Stimulated activated CD4-positive, alpha-beta T cell treated with anti-CD3 and anti-CD28 coated beads, Interleukin-4, amount 100 ng/mL, for 48 hours (primary cell): ENCODE measurements around the gene HDAC4.

Experiments used
- DNase-seq, 2 donors: peaks; one replicate each; pipeline ENCODE4 v3.0.0-alpha.2; 2020; ENCODE audit warnings: low read depth in 2 of 2

The HDAC4 gene

DNA sequence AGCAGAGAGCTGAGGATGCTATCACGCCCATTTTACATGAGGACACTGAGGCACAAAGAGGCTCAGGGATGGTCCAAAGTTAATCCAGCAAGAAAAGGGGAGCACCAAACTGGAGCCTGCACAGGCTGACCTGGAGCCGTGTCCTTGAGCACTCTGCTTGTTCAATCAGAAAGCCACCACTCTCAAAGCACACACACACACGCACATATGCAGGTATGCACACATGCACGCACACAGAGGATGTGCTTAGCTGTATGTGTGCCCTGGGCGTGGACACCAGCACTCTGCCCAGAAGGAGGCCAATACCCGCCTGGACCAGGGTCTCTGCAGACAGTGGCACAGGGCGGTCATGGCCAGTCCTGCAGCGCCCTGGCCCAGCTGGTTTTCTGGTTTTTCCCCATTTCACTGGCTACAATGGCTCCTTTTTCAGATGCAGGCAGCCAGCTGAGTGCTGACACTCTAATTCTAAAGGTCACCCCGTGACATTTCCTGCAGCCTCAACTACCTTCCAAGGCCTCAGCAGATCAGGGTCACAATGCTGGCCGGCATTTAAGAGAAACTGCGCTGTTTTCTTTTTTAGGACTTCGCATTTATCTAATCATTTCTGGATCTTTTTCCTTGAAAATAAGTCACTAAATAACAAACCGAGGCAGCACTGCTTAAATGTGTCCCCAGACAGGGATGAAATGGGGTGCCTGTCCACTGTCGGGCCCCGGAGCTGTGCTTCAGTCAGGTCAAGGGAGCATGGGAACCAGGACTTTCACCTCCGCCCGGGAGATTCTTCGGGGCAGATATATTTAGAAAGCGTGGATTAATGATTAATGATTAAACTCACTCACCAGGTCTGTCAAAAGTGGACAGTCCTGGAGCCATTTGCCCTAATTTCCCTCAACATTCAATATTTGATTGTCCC lies 104.5 kb downstream of the HDAC4 start:
- DNase-seq, result no peak

DNA sequence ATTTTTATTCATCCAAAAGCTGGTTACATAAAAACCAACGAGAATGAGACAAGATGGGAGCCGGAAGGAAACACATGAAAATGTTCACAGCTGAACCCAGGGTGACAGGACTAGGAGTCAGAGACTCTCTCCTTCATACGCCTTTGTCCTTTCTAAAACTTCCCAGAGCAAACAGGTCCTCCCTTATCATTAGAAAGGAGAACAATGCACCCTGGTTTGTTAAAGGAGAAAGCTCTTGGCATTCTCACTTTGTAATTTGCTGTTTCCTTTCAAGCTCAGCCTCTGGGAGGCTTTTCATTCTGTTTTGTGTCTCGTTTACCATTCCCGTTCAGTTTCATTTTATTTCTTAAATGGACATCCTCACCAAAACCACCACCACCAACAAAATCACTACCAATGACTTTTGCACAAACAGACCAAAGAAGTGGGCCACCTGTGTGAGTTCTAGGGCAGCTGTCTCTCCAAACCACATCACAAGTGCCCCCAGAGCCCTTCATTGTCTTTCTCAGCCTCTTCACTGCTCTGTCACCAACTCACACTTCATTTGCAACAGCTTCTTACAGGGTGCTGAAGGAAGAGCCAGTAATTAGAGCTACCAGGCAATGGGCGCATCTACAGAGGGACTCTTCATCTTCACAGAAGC lies 105.3 kb downstream of the HDAC4 start:
- DNase-seq, result no peak

DNA sequence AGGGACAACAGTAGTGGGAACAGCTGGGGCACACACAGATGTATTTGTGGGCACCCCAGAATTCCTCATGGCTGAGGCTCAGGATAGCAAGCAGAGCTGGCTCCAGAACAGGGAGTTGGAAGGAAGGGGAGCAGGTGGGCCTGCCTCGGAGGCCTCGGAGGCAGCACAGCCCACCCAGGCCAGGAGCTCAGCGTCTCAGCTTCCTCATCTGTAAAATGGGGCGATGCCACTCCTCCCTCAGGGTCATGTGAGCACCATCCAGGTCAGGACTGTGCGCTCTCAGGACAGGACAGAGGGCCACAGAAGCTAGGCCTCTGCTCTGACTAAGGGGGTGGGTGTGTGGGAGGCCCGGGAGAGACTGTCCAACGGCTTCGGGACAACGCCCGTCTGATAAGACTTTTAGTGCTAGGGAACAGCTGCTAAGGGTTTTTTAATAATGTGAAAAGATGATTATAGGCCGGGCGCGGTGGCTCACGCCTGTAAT lies 106.2 kb downstream of the HDAC4 start:
- DNase-seq, result no peak

DNA sequence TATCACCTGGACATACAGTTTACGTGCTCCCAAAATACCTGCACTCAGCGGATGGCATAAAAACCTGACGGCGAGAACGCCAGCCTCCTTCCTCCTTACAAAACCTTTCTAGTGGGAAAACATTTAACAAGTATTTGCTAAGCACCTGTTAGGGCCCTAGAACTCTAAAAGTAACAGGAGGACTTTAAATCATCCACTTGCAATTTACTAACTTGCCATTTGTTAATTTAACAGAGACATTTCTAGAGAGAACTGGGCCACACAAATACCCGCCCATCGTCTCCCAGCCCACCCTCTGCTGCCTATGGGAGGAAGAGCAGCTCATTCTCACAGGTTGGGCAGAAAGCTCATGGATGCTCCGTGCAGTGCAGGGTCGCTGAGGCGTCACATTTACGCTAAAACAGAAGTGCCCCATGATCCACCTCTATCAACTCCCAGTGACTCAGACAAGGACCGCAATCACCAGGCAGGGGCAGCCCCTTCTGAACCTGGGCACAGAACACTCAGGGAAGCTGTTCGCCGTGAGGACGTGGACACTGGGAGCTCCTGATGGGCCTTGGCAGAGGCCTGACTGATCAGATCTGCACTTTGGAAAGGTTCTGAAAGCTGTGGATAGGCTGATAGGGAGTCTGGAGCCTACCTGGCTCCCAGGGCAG lies 106.9 kb downstream of the HDAC4 start:
- DNase-seq, result peak; percentile 51 to 66

DNA sequence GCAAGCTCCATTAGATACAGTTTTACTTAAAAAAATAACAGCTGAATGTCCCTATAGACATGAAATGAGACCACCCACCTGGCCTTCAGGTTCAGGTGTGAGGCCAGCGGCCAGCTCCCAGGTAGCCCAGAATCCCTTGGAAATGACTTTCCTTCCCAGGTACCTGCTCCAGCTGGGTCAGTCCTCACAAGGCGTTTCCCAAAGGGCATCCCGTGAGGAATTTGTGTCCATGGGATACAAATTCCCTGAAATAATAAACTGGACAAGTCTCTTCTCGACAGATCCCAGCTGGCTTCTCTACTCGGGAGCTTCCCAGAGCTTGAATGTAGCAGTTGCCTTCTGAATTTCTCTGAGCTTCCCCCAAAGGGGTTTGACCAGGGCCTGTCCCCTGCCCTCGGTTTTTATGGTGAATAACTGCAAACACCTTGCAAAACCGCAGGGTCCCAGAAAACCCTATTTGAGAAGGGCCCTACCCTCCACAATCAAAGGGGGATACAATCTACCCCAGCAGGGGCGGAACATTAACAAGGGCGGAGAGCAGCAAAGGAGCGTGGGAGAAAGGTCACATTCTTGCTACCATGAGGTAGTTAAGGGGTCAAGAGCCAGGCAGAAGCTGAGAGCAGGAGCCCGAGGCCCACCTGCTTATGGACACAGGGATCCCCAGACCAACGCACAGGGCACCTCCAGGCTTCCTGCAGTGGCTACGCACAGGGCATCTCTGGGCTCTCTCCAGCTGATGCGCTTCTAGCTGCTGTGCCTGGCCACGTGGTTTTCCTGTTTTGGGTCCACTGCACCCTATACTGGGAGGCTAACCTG lies 107.7 kb downstream of the HDAC4 start:
- no peak for DNase-seq

DNA sequence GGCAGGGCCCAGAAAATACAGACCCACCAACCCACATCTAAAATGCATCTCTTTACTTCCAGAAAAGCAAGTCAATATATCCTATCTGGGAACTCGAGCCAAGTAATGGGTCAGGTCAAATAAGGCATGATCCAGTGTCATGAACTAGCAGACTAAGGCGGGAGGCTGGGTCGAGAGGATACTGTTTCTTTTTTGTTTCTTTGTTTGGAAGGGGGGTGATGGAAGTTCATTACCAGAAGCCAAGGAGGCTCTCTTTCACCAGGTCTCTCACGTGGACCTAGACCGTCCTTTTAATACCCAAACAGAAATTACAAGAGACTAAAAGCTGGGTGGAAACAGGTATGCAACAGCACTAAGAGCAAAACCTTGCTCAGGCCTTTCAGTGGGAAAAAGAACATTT lies 108.3 kb downstream of the HDAC4 start:
- DNase-seq, result no peak

DNA sequence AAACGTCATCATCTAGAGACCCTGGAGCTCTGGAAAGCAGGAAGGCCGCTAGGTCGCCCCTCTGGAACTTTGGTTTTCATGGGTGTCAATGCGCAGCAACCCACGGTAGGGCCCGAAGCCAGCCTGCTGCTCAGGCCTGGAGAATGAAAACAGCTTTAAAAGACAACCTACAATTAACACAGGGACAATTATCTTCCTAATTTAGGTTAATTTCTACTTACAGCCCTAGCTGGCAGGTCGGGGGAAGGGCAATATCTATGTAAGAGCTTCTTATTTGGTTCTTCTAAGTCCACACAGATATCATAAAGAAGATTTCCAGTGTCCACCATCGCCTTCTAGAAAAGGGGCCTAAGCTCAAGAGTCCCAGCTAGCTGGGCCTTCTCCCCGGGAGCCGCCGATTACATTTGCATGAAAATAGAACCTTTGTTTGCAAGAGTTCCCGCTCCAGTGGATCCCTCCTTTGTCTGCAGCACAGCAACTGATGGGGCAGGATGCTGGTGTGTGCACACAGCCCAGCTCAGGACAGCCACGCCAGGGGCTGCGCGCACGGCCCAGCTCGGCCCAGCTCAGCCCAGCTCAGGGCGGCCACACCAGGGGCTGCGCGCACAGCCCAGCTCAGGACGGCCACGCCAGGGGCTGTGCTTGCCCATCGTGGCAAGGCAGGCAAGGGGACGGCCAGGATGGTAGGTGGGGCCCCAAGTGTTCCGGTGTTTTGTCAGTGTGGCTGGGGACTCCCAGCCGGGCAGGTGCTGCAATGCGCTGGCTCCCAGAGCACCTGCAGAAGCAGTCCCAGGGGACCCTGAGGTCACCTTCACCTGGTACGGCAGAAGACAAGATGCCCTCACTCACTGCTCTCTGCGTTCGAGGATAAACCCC lies 109.1 kb downstream of the HDAC4 start:
- DNase-seq, result no peak

DNA sequence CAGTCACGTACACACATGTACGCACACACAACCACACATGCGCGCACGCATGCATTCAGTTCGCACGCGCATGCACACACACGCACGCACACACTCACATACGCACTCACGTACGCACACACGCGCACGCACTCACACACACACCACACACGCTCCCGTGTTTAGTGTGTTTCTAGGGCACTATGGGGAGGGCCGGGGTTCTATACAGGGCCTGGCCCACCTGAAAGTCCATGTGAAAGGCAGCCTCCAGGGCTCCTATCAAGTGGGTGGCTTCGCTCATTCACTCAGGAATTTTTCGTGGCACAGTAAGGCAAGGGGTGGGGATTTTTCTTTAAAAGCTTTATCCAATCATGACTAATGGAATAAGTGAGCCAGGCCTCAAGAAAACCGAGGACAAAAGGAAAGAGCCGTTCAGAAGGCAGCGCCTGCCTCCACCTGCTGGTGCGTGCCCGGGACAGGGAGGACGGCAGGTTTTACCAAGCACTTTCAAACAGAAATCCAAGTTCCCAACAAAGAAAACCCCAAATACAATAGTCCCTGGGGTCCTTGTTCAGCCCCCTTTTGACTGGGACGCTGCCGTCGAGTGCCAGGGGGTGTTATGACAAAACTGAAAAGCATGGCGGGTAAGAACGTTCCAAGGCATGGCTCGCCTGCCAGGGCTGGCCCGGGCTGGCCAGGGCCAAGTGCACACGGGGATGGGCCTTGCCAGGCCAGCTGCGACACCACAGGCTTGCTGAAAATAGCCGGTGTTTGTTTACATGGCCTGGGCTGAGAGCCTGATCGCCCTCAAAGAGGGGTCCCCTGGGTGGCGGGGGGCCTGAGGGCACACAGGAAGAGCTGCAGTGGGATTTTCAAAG lies 110.0 kb downstream of the HDAC4 start:
- no peak for DNase-seq

DNA sequence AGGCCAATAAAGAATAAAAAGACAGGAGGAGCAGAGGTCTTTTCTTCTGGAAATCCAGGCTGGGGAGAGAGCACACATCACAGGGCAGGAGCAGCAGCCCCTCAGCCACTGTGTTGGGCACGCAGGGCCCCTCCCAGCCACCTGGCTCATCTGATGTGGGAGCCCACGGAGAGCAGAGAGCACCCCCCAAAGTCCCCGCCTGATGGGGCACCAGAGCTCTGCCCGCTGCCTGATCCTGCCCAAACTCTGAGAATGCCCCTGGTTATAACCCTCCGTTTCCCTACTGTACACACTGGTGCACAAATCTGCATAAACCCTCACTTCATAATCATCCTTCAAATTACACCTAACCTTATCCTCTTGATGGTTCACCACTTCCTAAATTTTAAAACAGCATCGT lies 111.3 kb downstream of the HDAC4 start:
- DNase-seq, result no peak

DNA sequence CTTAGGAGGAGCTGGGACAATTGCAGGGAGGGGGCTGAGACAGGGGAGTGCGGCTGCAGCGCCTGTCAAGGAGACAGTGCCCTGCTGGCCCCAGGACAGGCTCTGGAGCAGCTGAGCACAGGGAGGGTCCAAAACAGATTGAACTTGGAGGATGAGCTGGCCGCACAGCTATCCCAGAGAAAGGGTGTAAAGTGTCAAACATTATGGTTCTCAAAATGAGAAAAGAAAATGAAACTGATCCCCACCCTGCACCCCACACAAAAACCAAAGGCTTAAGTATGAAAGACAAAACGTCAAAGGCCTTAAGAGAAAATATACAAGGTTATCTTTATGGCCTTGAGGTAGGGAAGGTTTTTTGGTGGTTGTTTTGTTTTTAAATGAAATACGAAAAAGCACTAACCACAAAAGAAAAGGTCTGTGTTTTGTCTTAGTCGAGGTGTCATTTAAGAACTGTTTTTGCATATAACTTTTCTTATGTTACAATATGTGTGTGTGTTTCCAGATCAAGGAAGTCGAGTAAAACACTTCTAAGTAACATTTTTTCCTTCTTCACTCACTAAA lies 111.8 kb downstream of the HDAC4 start:
- DNase-seq, result no peak

DNA sequence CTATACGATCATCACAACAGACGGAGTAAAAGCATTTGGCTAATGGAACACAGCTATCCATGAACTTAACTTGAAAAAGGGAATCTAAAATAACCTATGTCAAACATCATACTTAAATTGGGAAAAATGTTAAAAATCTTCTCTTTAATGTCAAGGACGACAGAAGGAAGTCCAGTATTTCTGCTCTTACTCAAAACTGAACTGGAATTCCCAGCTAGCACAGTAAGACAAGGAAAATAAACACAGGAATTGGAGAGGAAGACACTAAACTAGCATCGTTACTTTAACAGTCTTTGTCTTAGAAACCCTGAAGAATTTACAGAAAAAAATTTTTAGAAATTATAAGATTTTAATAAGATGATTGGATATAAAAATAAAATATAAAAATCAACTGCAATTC lies 112.6 kb downstream of the HDAC4 start:
- no peak for DNase-seq

DNA sequence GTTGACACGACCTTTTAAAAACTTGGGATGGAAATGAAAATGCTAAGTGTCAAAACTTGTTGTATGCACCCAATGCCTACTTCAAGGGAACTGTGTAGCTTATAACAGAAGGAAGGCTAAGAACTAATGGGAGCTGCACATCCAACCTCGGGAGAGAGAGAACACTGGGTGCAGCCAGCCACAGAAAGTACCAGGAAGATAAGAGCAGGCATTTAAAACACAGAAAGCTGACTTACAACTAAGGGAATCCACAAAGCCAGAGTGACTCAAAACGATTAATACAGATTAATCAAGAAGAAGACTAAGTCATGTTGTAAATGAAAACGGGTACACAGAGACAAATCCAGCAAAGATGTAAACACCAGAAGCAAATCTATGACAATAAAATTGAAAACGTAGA lies 113.4 kb downstream of the HDAC4 start:
- no peak for DNase-seq

DNA sequence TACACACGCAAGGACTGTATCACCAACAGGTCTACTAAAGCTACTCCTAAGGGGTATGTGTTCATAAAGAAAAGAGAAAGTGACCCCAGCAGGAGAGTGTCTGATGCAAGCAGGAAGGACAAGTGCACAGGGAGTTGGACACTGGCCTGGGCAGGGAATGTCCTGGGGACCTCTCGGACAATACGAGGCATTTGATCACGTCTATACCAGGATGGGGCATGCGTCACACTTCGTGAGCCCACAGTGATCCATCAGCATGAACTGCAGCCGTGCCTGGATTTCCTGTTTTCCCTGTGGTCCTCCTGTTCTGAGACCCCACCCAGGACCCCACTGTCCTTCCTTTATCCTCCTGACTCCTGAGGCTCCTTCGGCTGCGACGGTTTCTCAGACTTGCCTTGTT lies 113.9 kb downstream of the HDAC4 start:
- no peak for DNase-seq

DNA sequence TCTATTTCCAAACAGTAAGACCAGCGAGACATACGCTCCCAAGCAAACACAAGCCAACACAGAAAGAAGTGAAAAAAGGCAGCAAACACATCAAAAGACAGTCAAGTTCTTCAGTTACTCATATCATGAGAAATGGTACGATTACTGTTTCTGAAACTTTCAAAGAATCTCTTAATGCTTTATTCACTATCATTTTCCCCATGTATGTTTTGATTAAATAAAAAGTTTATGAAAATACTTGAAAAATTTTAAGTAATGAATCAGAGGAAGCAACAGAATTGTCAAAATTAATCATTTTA lies 114.9 kb downstream of the HDAC4 start:
- DNase-seq, result no peak

DNA sequence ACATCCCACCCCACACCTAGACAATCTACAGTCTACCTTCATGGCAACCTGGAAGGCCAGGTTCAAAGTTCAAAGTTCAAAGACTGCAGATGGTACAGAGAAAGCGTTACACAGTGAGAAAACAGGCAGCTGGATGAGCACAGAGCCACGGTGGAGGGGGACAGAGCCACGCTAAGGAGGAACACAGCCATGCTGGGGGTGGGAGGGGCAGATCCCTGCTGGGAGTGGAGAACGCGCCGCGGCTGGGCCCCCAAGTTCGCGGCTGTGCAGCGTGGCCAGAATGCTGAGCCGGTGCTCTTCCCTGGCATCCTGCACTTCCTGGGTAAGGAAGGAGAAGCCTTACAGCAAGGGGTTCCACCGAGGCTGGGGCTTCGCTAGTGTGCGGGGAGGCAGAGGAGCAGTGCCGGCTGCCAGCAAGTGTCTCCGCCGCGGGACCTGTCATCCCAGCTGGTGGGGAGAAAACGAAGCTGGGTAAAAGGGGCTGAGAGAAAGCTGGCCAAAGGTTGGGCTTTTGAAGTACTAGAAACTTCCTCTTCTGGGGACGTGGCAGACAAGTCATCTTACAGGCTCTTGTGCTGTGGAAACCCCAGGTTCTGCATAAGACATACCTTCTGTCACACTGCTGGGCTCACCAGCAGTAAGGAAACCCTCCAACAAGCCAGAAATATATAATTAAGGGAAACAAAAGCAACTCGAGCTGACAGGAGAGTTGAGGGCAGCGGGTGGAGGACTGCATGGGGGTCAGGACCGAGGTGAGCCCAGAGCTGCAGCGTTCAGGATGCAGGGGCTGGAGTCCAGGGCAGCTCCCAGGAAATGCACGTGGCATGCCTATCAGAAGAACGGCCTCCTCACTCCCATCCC lies 115.5 kb downstream of the HDAC4 start:
- DNase-seq, result no peak

DNA sequence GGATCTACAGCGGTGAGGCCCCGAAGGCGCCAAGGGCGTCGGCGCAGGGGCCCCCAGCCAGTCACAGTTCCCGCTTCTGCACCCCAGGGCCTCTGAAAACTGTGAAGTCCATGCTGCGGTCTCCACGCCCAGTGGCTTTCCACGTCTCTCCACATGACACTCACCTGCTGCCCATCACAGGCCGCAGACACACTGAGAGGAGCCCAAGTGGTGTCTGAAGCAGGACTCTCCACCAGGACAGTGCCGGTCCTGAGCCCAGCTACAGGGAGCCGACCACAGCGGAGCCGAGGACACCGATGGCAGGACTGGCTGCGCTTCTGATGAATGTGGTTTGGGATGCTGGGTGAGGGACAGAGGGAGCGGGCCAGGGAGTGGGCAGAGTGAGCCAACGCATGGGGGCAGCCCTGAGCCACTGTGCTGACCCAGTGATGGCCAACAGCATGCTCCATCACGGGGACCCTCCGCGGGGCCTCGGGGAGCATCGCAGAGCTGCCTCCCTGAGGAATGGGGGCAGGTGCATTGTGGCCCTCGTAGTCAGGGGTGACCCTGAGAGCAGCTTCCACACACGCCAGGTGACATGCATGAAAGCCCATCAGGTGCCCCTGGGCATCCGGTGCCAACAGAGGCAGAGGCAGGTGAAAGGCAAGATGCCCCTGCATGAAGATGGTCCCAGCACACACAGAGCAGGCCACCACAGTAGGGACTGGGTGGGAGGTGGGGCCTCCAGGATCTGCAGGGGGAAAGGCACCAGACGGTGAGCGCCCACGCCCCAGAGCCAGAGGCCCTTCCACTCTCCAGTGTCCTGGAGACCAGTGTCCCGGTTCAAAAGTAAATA lies 116.6 kb downstream of the HDAC4 start:
- no peak for DNase-seq

DNA sequence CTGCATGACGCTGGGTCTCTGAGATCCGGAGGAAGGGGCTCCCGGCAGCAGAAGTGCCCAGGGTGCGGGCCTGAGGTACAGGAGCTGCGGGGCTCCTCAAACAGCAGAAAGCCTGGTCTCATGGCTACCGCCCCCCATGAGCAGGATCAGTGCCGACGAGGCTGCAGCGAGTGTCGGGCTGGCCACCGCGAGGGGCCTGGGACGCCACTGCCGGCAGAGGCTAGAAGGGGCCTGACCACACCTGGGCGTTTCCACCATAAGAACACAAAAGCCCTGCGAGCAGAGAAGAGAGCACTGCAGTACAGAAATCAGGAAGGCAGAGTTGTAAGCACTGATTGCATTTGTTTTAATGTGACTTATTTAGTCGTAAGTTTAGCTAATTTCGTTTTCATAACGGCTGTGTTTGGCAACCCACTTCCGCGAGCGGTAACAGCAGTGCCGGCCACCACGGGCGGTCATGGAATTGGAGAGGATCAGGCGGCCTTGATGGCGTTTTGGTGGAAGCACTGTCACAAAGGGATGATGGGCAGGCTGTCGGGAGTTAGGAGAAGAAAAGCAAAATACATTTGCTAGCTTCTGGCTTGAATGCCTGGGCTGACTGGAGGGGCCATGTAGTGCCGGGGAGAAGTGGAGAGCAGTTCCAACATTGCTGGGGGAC lies 117.4 kb downstream of the HDAC4 start:
- no peak for DNase-seq
